HG02798 (cell line): ENCODE data around the gene LDLRAD4.

Experiments used
- ATAC-seq: cut with Tn5 transposase; IDR thresholded peaks from one replicate; pipeline ENCODE4 v1.9.1; 2021; ENCODE audit warnings: mild to moderate bottlenecking; ENCODE audit not compliant: unreplicated experiment, poor library complexity

The LDLRAD4 gene

GRCh38 chr18:13416208-13416607 lies 197.6 kb downstream of the LDLRAD4 start:
- ATAC-seq = no peak

GRCh38 chr18:13416848-13417247 lies 198.3 kb downstream of the LDLRAD4 start:
- no peak for ATAC-seq

- no peak for ATAC-seq
These were observed 199.6 kb downstream of the LDLRAD4 start for GRCh38 chr18:13418013-13418710.

GRCh38 chr18:13420969-13421686 lies 202.6 kb downstream of the LDLRAD4 start:
- ATAC-seq = no peak

- ATAC-seq = no peak
These were observed 204.1 kb downstream of the LDLRAD4 start for GRCh38 chr18:13422541-13423147.

GRCh38 chr18:13423352-13423751 lies 204.8 kb downstream of the LDLRAD4 start:
- no peak for ATAC-seq

GRCh38 chr18:13424363-13424762 lies 205.8 kb downstream of the LDLRAD4 start:
- ATAC-seq = no peak

GRCh38 chr18:13425357-13426091 lies 207.0 kb downstream of the LDLRAD4 start:
- ATAC-seq = no peak

GRCh38 chr18:13427354-13427753 lies 208.8 kb downstream of the LDLRAD4 start:
- no peak for ATAC-seq

GRCh38 chr18:13428319-13428718 lies 209.8 kb downstream of the LDLRAD4 start:
- ATAC-seq = no peak

GRCh38 chr18:13429016-13429415 lies 210.5 kb downstream of the LDLRAD4 start:
- ATAC-seq = no peak

- no peak for ATAC-seq
These were observed 211.4 kb downstream of the LDLRAD4 start for GRCh38 chr18:13429884-13430510.

- ATAC-seq = no peak
These were observed 212.1 kb downstream of the LDLRAD4 start for GRCh38 chr18:13430663-13431062.

- no peak for ATAC-seq
These were observed 213.3 kb downstream of the LDLRAD4 start for GRCh38 chr18:13431886-13432285.

- ATAC-seq = no peak
These were observed 214.6 kb downstream of the LDLRAD4 start for GRCh38 chr18:13433125-13433524.

- ATAC-seq = no peak
These were observed 215.1 kb downstream of the LDLRAD4 start for GRCh38 chr18:13433685-13434084.

- no peak for ATAC-seq
These were observed 216.3 kb downstream of the LDLRAD4 start for GRCh38 chr18:13434854-13435253.

- no peak for ATAC-seq
These were observed 217.2 kb downstream of the LDLRAD4 start for GRCh38 chr18:13435586-13436333.

- ATAC-seq = no peak
These were observed 218.0 kb downstream of the LDLRAD4 start for GRCh38 chr18:13436576-13436975.

- ATAC-seq = no peak
These were observed 218.5 kb downstream of the LDLRAD4 start for GRCh38 chr18:13437034-13437433.
